ENCODE measurements around the gene DCTN5.

DNA sequence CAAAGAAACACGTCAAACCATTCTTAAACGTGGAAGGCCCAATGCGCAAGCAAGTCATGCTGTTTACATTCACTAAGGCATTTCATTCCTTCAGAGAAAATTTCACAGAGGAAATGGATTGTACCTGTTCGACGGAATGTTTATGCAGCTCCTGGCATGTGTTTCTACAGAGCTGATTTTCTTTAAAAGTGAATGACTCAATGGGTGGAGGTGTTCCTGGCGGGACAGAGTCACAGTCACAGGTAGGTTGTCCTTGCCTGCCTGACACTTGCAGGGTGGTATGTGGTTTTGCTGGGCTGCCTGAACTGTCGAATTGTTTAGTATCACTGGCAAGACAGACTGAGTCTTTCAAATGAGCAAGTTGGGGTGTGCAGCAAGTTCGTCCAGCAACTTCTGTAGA, 11.8 kb upstream of the DCTN5 start:
- TF ChIP-seq EZH2 (IDR thresholded peaks at IDR 0.05; ENCODE audit: insufficient read depth, poor library complexity, severe bottlenecking) = no peak
- no peak for TF ChIP-seq EZH2phosphoT487 (IDR thresholded peaks at IDR 0.05; ENCODE audit: insufficient read depth, low read depth)
